NCI-H1105 (cell line): Measurements from ENCODE around the gene ALB.

Experiments
- DNase-seq: peaks from one replicate; lab custom pipeline; 2025; lab: John Stamatoyannopoulos, UW

The ALB gene

DNA sequence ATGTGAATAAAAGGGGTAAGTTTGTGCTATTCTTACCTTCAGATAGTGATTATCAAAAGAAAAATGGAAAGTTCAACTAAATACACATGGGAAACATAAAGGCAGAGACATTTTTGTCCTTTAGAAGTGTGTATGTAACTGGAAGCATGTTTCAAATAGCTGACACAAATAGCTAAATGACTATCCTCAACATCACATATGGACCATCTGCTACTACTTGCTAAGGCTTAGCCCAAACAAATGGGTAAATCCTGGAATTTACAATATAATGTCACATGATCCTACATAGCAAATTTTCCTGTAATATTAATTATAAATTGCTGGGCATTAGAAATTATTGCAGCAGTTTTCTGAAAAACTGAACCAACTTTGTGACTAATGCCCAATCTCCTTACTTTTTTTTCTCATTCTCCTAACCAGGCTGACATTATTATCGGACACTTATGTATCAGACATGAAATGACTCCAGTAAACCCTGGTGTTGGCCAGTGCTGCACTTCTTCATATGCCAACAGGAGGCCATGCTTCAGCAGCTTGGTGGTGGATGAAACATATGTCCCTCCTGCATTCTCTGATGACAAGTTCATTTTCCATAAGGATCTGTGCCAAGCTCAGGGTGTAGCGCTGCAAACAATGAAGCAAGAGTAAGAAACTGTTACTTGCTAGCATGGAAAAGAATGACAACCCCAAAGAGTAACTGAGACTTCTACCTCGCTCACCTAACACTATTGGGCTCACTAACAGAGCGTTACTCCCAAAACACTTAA, 48.1 kb downstream of the ALB start:
- no peak for DNase-seq

DNA sequence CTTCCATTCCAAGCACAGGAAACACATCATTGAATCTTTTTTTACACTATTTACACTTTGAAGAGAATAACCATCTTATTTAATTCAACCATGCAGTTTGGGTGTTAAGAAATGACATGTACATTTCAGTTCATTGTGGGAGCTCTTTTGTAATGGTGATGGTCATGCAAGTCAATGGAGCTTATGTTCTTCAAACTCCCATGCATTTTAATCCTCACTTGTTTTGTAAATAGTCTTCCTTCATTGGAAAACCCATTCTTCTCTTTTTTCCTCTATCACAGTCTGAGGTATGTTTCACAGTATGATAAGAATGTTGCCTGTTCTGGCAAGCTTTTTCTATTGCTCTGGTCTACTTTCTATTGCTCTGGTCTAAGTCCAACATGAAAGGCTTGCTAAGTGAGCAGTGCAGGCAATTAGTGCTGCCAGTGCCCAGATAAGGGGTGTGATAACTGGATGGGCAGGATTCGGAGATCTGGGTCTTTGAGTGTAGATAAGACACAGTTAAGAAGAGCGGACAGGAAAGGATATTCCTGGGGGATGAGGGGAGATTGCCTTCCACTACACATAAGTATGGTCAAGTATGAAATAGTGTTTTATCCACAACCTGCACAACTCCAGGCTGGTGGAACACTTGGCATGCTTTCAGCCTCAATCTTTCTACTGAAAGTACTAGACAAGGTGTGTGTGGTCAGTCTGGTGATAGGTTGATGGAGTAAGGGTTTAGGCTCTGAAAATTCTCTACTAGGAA, 49.0 kb downstream of the ALB start:
- DNase-seq: no peak

DNA sequence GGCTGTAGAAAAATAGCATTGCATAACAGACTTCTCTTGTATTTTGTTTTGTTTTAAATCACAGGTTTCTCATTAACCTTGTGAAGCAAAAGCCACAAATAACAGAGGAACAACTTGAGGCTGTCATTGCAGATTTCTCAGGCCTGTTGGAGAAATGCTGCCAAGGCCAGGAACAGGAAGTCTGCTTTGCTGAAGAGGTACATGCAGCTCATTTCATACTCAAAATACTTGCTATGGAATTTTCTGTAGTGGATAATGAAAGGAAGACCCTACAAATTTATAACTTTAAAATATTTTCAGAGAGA, 49.6 kb downstream of the ALB start:
- DNase-seq: no peak

DNA sequence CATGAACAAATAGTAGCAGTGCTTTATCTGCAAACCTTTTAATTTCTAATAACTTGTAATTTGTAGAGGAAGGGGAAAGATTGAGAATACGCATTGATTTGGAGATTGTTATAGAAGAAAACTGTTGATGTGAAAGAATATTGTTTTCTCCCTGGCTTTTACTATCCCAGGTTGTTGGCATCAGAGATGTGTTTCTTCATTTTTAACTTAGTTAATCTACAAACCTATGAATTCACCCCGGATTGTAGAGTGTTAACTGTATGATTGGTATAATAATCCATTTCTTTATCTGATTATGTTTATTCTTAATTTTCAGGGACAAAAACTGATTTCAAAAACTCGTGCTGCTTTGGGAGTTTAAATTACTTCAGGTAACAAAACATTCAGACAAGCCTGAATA, 50.8 kb downstream of the ALB start:
- no peak for DNase-seq

DNA sequence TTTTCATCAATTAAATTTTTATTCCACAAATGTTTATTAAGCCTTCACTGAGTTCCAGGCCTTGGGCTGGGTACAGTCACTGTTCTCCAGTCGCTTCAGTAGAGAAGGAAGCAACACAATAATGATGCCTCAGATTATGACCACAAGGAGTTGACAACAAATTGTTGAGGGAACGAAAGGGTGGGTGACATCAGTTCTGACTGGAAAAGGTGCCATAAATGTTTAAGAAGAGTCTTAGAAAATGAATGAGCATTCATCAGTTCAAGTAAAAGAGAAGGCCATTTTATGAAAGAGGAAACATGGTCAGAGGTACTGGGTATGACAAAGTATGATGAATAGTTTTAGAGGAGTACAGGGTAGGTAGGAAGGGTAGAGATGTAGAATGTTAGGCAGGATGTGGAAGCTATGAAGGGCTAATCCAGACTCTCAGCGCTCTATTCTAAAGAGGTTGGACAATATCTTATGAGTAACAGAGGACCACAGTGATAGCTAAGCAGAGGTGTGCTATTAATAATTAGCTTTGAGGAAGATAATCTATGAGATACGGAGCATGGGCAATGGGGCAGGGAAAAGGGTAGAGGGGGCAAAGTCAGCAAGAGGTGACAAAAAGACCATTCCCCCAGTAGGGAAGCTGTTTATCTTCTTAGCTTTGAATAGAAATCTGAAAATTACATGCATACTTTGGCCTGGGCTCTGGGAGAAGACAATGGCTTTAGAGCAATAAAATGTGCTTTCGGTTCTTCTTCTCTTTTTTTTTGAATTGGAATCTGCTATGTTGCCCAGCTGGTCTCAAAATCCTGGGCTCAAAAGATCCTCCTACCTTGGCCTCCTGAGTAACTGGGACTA, 52.3 kb downstream of the ALB start:
- DNase-seq: no peak

DNA sequence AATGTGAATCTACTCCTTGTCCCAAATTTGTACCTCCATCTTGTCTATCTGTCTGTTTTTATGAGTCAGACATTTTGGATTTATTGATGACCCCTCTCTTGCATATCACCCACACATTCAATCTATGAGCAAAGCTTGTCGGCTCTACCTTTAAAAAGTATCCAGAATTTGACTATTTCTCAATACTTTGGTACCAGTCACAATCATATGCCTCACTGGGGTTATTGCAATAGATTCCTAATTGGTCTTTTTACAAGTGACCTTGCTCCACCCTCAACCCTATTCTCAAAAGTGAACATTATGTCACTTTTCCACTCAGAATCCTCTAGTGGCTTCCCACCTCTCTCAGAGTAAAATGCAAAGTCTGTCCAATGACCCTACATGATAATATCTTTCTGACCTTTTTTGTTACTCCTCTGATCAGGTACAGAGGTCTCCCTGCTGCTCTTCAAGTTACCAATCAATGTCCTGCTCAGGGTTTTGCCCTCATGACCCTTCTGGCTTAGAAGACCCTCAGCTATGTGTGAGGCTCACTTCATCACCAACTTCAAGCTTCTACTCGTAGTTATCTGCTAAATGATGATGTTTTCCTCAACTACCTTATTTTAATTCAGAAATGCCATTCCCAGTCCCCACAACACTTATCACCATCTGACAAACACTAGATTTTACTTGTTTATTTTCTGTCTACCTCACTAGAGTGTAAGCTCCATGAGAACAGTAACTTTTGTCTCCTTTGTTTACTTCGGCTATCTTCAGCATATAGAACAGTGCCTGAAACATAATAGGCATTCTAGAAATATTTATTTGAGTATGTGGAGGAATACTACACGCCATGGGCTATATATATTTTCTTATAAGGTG, 54.3 kb downstream of the ALB start:
- no peak for DNase-seq

DNA sequence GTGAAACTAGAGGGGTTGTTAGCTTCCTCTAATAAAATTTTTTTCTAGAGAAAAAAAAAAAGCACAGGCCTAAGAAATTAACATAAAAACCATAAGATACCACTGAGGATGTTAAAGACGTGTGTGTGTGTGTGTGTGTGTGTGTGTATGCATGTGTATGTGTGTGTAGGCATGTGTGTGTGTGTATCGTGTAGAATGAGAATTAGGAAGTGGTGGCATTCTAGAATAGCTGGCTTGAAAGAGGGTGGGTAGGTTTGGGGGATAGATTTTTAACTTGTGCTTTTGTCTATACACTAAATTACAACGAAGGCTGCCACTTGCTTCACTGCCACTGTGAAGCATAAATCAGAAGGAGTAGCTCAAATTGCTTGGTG, 54.9 kb downstream of the ALB start:
- DNase-seq: no peak

DNA sequence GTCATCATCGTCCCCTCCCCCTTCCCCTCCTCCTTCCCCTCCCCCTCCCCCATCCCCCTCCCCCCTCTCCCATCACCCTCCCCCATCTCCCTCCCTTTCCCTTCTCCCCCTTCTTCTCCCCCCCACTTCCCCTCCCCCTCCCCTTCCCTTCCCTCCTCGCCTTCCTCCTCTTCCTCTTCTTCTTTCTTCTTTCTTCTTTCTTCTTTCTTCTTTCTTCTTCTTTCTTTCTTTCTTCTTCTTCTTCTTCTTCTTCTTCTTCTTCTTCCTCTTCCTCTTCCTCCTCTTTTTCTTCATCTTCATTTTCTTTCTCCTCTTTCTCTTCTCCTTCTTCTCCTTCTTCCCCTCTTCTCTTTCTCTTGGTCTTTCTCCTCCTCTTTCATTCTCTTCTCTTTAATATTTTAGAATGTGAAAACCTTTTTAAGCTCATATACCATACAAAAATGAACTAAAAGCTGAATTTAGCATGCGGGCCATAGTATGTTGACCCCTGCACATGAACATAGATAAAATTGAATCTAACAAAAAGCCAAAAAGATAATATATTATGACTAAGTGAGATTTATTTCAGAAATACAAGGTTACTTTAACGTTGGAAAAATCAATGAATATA, 56.9 kb downstream of the ALB start:
- DNase-seq: no peak

DNA sequence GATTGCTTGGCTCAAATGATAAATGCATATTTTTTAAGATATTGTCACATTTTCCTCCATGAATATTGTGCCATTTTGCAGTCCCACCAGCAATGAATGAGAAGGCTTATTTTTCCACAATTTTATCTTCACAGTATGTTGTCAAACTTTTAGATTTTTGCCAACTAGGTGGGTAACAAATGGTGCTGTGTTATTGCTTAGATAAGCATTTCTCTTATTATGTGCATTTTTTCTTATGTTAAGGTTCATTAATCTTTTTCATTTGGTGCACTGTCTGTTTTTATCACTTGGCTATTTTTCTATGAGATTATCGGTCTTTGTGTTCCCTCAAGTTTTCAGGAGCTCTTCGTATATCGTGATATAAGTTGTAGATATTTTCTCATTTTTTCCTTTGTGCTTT, 64.1 kb downstream of the ALB start:
- DNase-seq: no peak

DNA sequence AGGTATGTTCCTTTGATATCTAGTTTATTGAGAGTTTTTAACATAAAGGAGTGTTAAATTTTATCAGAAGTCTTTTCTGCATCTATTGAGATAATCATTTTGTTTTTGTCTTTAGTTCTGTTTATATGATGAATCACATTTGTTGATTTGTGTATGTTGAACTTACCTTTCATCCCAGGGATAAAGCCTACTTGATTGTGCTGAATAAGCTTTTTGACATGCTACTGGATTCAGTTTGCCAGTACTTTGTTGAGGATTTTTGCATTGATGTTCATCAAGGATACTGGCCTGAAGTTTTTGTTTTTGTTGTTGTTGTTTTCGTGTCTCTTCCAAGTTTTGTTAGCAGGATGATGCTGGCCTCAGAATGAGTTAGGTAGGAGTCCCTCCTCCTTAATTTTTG, 66.6 kb downstream of the ALB start:
- no peak for DNase-seq
